ENCODE results near the gene DCC. TPM values are rescaled to one million over a fixed set of nuclear protein-coding genes. Genes with fewer than 3 reads are reported as not detected.

Gene DCC
- total and polyA plus RNA-seq, 9 of the 15 experiments (the other 6 are each of a cell fraction or from before 2014, with no cell fraction given), result not detected

- no peak for TF ChIP-seq ZNF696 (CRISPR knock-in tag; conservative IDR thresholded peaks at IDR 0.05)
- no peak for TF ChIP-seq ZSCAN29 (IDR thresholded peaks at IDR 0.05)
- no peak for TF ChIP-seq CCNT2 (IDR thresholded peaks at IDR 0.05; ENCODE audit: borderline replicate concordance, extremely low read depth, insufficient read length, low read depth, low read length)
- TF ChIP-seq NR1H2 (CRISPR knock-in tag; IDR thresholded peaks at IDR 0.05), result no peak
- no peak for TF ChIP-seq JUNB (CRISPR knock-in tag; conservative IDR thresholded peaks at IDR 0.05)
- TF ChIP-seq LEF1 (IDR thresholded peaks at IDR 0.05), result no peak
- no peak for TF ChIP-seq PTTG1 (tag; IDR thresholded peaks at IDR 0.05; ENCODE audit: low read depth)
- TF ChIP-seq FOS (IDR thresholded peaks at IDR 0.05; ENCODE audit: extremely low read depth, insufficient read length), result no peak
- TF ChIP-seq TAF7 (tag; IDR thresholded peaks at IDR 0.05), result no peak
- TF ChIP-seq SETDB1 (IDR thresholded peaks at IDR 0.05; ENCODE audit: low read length), result no peak
- TF ChIP-seq ATF1 (CRISPR knock-in tag; IDR thresholded peaks at IDR 0.05), result no peak
- no peak for TF ChIP-seq ATF1 (tag; IDR thresholded peaks at IDR 0.05)
- TF ChIP-seq BCLAF1 (IDR thresholded peaks at IDR 0.05; ENCODE audit: borderline replicate concordance in 1 of 2, control insufficient read depth in 1 of 2, low read depth in 2 of 2, low read length in 1 of 2), result no peak
These were observed 482.2 kb downstream of the DCC start (continued) for GRCh38 chr18:52822160-52822559.

Data from K562 (cell line).